HG02759 (cell line): ENCODE data around the gene ZNF513.
"Not testable (repeated sequence)": the region's sequence is repeated elsewhere in the genome, so short reads cannot be mapped to it uniquely, and the experiment has no call there.

Experiments used
- ATAC-seq: cut with Tn5 transposase; IDR thresholded peaks from one replicate; pipeline ENCODE4 v1.9.1; 2021; ENCODE audit warnings: mild to moderate bottlenecking, moderate library complexity; ENCODE audit not compliant: unreplicated experiment

ZNF513 gene, protein sequence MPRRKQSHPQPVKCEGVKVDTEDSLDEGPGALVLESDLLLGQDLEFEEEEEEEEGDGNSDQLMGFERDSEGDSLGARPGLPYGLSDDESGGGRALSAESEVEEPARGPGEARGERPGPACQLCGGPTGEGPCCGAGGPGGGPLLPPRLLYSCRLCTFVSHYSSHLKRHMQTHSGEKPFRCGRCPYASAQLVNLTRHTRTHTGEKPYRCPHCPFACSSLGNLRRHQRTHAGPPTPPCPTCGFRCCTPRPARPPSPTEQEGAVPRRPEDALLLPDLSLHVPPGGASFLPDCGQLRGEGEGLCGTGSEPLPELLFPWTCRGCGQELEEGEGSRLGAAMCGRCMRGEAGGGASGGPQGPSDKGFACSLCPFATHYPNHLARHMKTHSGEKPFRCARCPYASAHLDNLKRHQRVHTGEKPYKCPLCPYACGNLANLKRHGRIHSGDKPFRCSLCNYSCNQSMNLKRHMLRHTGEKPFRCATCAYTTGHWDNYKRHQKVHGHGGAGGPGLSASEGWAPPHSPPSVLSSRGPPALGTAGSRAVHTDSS

DNA sequence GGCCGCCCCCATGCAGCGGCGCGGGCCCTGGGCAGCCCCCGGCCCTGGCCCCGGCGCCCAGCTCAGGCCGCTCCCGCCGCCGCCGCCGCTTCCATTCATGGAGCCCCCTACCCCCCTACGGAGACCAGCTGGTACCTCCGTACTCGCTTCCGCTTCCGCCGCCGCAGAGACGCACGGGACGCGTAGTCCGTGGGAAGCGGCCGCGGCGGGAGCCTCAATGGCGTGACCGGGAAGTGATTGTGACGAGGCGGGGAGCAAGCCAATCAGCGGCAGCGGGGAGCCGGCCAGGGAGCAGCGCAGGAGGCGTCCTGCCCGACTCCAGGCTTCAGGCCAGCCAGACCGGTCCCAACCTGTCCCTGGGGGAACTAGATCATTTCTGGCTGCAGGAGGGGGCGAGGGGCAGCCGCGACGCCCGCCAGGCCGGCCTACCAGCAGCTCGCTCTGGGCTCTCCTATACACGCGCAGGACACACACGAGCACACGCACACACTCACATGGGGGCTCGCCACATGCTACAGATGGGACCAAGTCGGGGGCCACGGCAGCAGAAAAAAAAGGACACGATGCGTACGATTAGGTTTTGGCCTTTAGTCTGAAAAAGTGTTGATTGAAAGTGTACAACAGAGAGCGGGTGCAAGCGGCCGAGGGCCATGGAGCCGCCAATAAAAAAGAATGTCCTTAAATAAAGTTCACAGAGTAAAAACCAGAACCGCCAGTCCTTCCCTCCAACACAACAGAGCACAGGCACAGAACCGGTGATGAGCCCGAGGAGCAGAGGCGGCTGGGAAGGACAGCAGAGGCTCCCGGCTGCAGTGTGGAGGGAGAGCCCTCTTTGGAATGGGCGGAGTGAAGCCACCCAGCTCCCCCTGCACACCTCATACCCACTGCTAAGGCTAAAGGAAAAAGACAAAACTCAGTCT is at the start of gene ZNF513:
ZNF513 (minus strand) TSS at position 109 of the 920 bp plus-strand sequence. CDS start 208 bp downstream, outside the sequence.
- peak; percentile 92 for ATAC-seq

DNA sequence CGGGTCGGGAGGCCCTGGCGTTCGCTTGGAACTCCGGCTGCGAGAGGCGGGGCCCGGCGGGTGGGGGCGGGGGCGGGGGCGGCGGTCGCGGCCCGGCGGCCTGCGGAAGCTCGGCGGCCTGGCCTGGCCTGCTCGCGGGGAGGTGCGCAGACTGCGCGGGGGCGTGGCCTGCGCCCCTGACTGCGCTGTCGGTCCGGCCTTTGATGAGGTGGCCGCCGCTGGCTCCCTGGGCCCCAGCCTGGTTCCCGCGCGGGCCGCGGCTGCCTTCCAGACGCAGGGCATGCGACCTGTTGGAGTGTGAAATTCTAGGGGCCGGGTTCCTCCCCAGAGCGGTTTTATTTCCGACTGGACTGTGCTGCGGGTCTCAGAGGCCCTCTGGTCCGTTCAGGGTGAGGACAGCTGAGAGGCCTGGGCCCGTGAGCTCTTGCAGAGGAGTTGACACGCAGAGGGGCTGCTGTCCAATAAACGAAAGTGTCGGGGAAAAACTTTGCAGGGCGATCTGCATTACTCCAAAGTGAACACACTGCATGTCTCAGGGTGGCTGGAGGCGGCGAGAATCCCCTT is 48.5 kb upstream of the ZNF513 start:
- peak; percentile 77 for ATAC-seq

DNA sequence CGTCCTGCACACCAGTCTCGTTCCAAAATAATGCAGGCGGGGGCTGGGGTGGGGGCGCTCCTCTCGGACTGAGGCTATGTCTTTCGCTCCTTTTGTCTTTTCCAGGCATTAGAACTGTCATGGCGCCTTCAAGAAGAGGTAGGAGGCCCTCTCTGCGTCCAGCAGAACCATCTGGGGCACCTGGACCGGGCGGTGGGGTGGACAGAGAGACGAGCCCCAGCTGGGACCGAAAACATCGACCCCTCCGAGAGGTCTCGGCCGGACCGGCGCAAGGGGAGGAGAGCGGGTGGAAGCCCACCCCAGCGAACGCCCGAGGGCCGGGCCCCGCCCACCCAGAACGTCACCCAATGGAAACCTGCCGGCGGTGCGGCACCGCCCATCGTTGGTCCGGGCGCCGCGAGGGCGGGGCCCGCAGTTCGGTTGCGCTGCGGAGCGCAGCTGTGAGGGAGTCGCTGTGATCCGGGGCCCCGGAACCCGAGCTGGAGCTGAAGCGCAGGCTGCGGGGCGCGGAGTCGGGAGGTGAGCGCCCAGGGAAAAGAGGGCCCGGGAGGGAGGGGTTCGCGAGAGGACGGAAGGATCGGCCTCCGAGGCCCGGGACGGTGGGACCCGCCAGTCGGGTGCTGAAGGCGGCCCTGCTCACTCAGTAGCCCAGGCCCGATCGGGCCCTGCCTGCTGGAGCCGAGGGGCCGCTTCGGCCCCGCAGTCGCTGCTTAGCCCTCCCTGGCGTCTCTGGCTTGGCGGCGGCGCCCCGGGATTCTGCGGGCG is 47.9 kb upstream of the ZNF513 start, which contains the start of gene NRBP1:
NRBP1 (plus strand) TSS at position 419 of the 765 bp plus-strand sequence. CDS start 4,643 bp downstream, outside the sequence.
- peak; percentile 86 for ATAC-seq

DNA sequence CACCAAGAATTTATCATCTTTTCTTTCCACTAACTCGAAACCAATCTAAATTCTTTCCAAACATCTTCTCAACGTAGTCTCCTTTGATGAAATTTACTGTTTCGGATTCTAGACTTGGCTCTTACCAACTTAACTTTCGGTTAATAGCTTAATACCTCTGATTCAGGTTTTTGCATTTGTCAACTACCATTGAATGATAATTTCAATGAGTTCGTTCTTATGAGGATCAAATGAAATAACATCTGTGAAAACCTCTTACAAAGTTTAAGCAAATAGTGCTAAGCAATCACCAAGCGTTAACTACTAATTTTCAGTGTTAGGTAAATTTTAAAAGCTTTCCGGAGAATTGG is 47.3 kb upstream of the ZNF513 start:
- ATAC-seq: no peak

DNA sequence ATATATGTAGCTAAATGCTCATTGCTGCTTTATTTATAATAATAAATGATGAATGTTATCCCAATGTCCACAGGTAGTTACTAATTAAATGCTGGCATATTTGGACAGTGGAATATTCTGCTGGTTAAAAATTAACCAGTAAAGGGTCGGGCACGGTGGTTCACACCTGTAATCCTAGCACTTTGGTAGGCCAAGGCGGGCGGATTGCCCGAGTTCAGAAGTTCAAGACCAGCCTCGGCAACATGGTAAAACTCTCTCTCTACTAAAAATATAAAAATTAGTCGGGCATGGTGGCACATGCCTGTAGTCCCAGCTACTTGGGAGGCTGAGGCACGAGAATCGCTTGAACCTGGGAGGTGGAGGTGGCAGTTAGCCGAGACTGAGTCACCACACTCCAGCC is 44.5 kb upstream of the ZNF513 start:
- ATAC-seq: not testable (repeated sequence)

DNA sequence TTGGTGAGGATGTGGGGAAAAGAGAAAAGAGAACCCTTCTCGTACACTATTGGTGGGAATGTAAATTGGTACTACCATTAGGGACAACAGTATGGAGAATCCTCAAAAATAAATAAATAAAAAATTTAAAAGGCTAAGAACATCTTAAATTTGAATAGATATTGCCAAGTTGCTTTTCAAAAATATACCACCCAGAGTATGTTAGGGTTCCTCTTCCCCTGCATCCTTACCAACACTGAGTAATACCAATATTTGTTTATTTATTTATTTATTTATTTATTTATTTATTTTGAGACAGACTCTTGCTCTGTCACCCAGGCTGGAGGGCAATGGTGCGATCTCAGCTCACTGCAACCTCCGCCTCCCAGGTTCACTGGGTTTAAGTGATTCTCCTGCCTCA is 42.4 kb upstream of the ZNF513 start:
- no peak for ATAC-seq

DNA sequence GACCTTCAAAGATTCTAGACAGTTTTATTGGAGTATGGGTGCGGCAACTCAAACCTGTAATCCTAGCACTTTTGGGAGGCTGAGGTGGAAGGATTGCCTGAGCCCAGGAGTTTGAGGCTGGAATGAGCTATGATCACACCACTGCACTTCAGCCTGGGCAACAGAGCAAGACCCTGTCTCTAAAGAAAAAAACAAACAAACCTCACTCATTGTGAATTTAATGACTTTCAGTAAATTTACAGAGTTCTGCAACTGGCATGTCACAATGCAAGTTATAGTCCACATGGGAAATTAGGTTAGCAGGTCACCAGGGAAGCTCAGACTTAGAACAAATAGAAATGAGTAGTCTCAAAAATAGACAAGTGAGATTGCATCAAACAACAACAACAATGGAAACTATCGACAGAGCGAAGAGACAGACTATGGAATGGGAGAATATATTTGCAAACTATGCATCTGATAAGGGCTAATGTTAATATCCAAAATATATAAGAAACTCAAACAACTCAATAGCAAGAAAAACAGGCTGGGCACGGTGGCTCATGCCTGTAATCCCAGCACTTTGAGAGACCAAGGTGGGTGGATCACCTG is 41.2 kb upstream of the ZNF513 start:
- ATAC-seq: no peak

DNA sequence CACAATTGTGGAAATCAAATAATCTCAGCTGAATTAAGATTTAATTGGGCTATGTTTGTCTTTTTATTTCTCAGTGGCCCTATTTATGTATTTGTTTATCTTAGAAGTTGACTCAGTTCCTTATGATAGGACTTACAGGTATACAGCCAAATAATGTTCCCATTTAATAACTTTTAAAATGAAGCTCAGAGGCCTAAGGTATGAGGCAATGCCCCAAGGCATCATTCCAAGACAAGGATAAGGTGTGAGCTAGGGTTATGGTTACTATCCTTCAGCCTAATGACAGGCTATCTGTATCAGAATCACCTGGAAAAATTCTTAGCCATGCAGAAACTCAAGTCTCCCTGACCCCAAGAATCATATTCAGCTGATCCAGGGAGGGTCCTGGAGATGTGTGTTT is 40.5 kb upstream of the ZNF513 start:
- ATAC-seq: no peak

DNA sequence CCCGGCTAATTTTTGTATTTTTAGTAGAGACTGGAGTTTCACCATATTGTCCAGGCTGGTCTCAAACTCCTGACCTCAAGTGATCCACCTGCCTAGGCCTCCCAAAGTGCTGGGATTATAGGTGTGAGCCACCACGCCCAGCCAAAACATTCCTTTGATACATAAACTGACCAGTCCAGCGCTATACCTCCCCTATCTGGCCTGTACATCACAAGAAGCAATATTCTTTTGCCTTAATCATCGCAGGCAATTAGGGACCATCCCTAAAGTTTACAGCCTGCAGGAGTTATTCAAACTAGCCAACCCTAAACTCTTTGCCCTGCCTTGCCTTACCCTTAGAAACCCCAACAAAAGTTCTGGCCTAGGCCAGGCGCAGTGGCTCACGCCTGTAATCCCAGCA is 35.6 kb upstream of the ZNF513 start:
- ATAC-seq: no peak

DNA sequence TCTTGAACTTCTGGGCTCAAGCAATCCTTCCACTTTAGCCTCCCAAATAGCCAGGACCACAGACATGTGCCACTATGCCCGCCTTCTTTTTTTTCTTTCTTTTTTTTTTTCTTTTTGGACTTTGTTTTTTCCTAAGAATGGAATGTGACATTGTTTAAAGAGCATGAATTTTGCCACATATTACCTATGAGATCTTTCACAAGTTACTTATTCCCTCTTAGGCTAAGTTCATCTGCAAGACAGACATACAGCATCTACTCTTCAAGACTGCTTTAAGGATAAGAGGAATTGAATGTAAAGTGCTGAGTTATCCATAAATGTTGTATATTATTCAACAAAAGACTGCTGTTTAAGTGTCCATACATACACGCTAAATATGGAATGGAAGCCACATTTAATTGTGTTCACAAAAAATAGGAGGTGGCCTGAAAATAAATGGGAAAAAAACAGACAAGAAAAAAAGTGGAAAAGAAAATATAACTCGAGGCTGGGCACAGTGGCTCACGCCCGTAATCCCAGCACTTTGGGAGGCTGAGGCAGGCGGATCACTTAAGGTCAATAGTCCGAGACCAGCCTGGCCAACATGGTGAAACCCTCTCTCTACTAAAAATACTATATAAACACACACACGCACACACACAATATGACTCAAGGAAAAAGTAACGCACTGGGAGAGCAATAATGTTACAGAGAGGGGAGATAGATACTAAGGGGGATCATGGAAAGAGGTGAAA is 32.1 kb upstream of the ZNF513 start:
- no peak for ATAC-seq

DNA sequence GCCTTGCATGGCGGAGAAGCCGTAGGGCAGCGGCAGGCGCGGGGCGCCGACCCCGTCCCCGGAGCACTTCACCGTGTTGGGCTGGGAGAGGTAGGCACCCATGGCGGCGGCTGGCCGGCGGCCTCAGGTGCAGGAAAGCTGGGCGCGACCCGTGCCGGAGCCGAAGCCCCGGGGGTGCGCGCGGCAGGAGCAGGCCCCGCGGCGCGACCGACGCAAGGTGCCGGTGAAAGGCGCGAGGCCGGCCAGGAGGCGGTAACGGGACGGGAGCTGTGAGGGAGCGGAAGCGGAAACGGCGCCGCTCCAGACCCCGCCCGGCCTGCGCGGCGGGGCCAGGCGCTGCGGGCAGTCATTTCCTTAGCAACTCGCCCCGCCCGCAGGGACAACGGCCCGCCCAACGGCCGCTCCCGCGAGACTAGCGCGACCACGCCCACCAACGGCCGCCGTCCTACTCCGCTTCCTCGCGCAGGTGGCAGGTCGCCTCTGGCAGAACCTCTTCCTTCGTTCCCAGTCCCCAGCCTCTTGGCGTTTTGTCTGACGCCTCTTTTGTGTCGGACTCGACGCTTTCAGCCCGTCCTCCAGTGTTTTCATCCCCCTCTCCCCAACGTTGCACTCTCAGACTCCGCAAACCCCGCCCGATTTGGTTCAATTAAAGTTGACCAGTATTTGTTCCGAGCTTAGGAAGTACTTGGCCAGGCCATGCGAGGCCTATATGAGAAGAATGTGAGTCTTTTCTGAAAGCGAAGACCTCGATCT is 29.0 kb upstream of the ZNF513 start, which contains the start of gene PPM1G:
PPM1G (minus strand) TSS at position 271 of the 753 bp plus-strand sequence; CDS start at position 102, 169 bp downstream.
- peak; percentile 96 for ATAC-seq

DNA sequence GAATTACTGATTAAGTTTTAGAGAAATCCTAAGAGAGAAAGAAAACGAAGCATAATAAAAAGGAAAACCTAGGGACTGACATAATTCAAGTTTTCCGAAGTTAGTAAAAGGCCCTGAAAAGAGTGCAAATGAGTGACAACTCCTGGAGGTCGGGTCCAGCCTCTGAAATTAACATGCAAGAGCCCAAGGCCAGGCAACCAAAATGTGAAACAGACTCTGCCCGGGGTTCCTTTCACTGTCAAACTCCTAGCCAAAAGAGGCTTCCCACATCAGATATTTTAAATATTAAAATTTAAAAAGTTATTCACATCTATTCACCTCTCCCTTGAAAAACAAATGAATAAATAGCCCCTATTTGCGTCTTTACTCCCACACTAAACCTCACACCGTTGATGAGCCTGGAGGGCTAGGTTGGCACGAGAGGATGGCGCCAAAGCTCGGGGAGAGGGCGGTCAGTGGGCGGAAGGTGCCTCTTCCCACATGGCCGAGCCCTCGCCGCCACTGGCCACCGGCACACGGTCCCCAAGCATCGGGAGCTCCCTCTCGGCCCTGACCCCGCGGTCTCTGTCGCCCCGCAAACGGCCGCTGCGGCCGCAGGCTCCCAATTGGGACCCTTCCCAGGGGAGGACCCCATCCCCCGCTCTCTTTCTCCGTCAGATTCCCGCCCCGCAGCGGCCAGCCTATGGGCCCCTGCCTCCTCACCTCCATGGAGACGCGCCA is 28.2 kb upstream of the ZNF513 start:
- ATAC-seq: peak; percentile 26

DNA sequence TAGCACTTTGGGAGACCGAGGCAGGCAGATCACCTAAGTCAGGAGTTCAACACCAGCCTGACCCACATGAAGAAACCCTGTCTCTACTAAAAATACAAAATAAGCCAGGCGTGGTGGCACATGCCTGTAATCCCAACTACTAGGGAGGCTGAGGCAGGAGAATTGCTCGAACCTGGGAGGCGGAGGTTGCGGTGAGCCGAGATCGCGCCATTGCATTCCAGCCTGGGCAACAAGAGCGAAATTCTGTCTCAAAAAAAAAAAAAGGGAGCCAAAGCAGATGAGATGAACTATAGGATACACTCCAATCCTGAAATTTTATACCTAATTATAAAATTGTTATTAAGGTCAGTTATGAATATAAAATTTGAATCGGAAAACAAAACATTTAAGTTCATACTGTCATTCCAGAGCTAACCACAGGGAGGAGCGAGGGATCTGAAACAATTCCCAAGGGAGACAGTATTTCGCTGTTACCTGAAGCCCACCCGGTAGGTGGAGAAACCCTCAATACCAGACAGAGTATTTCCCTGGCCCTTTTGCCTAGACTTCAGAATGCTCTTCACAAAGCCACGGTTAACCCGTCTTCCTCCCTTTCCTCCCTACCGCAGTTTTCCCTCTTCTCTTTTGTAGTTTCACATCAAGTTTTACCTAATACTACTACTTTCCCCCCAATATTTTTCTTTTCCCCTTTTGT is 27.4 kb upstream of the ZNF513 start:
- ATAC-seq: no peak

DNA sequence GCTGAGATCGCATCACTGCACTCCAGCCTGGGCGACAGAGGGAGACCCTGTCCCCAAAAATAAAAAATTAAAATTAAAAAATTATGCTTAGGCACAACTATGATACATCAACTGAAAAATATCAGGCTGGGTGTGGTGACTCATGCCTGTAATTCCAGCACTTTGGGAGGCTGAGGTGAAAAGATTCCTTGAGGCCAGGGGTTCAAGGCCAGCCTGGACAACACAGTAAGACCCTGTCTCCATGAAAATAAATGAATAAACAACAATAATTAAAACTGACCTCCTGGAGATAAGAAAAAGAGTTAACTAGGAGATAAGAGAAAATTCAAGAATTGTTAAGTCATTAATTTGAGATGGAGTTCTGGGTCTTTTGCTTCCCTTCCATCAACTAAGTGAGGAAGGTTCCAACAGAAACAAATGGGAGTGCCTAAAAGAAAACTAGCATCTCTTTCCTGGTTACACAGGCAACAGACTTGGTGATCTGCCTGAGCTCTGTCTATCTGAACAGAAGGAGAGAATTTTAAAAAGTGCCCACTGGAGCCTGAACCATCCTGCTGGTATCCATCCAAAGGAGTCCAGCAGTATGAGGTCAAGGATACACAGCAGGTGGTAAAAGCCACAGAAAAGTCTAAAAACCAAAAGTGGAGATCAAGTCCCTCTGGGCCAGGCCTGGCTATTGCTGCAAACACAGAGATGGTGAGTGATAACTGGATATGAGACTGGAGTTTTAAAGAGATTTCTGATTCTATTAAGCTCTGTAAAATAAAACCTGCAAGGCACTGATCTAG is 20.0 kb upstream of the ZNF513 start:
- no peak for ATAC-seq

DNA sequence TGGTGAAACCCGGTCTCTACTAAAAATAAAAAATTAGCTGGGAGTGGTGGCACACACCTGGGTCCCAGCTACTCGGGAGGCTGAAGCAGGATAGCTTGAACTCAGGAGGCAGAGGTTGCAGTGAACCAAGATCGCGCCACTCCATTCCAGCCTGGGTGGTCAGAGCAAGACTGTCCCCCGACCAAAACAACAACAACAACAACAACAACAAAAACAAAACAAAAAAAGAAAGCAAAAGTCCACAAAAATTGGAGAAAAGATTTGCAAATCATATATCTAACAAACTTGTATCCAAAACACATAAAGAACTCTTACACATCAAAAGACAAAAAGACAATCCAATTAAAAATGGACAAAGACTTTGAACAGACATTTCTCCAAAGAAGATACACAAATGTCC is 18.4 kb upstream of the ZNF513 start:
- ATAC-seq: no peak

DNA sequence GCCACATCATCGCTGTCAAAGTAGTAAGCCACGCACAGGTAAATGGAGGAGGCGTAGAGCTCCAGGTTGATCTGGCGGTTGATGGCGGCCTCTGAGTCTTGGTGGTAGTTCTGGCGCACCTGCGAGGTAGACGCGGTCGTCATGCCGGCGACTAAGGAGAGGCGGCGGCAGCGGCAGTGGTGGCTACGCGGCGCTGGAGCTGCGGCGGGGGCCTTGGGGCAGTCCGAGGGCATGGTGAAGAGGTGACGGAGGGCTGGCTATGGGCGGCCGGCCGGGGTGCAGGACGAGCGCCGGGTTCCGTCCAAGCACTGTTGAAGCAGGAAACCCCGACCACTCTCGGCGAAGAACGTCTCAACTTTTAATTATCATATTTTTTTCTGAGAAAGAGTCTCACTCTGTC is 12.7 kb upstream of the ZNF513 start:
- ATAC-seq: no peak
